ENCODE results near the gene EHBP1L1. TPM values are rescaled to one million over a fixed set of nuclear protein-coding genes. Genes with fewer than 3 reads are reported as not detected.

EHBP1L1 gene
- total RNA-seq, 2 donors from 2014 or later = 286 to 395 TPM

DNA sequence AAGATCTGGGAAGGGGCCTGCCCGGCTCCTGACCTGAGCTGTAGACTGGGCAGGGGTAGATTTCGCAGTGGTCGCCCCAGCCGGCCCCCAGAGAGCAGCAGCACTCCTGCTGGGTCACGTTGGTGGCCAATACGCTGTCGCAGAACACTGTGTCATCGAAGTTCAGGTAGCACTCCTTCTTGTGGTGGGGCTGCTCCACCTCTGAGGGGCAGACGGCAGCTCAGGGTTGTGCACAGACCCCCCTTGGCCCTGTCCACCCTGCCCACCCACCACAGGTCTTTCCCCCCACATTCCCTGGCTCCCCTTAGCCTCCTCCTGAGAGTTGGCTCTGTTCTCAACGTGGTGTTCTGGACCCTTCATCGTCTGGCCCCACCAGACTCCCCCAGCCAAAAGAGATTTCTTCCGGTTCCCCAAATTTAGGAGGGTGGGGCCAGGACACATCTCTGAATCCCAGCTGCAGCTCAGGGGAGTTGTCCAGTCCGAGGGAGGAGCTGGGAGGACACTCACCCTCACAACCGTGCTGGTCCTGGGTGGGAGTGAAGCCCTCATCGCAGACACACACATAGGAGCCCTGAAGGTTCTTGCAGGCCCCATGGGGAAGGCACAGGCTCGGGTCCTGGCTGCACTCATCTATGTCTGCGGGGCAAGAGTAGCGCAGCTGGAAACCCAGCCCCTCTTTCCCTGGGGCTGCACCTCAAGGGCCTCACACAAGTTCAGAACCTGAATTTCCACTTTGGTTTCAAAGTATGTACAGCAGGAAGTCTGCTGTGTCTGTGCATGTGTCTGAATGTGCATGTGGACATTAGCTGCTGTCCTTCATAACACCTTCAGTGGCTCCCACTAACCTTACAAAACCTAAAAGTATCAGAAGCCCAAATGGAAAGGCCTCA, 34.5 kb upstream of the EHBP1L1 start:
- Histone ChIP-seq H3K9me3 (no peaks in the 10 kb centered on the region), H3K27ac (peak overlapping the region; percentile 79), H3K27me3 (replicated peaks; ENCODE audit: insufficient read depth) (no peaks in the 10 kb centered on the region), H3K36me3 (peaks cover 38% of the 10 kb centered on the region), H3K4me3 (peak overlapping the region; percentile 71), H3K4me1 (ENCODE audit: control insufficient read depth in 1 of 2, low read depth in 2 of 2) (peaks cover 10 to 26% of the 10 kb centered on the region in 2 donors)
- DNase-seq (ENCODE audit: low spot score) = no peak
- TF ChIP-seq CTCF (IDR thresholded peaks at IDR 0.05) = no peak
- no peak for ATAC-seq (ENCODE audit: insufficient number of reproducible peaks, low FRiP score, low read depth)

DNA sequence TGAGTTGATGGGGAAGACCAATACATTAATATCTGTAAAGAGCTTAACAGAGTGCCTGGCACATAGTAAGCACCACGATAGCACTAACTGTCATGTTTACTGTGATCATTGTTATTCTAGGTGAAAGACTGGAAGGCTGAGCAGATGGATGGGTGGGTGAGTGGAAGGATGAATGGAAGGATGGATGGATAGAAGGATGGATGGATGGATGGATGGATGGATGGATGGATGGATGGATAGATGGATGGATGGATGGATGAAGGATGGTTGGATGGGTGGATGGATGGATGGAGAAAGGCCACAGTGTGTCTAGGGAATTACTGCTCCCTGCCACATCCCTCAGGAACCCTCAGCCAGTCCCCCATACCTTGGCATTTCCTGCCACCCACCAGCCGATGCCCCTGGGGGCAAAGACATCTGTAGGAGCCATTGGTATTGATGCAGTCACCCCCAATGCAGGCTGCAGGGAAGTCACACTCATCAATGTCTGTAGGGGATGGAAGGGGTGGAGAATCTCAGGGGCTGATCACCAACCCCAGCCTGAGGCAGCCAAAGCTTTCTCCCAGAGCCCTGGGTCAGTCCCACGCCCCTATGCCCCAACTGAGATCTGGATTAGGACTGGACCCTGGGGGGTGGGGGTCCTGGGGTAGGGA, 33.0 kb upstream of the EHBP1L1 start:
- Histone ChIP-seq H3K36me3 (peaks cover 46% of the 10 kb centered on the region), H3K4me3 (no peak overlapping the region), H3K9me3 (no peaks in the 10 kb centered on the region), H3K27ac (peak overlapping the region in 1 of 2 donors; percentile 22), H3K4me1 (ENCODE audit: control insufficient read depth in 1 of 2, low read depth in 2 of 2) (peaks cover 10 to 26% of the 10 kb centered on the region in 2 donors), H3K27me3 (replicated peaks; ENCODE audit: insufficient read depth) (no peaks in the 10 kb centered on the region)
- no peak for ATAC-seq (ENCODE audit: insufficient number of reproducible peaks, low FRiP score, low read depth)
- no peak for TF ChIP-seq CTCF (IDR thresholded peaks at IDR 0.05)
- DNase-seq (ENCODE audit: low spot score) = no peak

GRCh38 chr11:65545853-65546216, 30.0 kb upstream of the EHBP1L1 start:
- Histone ChIP-seq H3K27me3 (replicated peaks; ENCODE audit: insufficient read depth) (no peaks in the 10 kb centered on the region), H3K9me3 (no peaks in the 10 kb centered on the region), H3K4me1 (ENCODE audit: control insufficient read depth in 1 of 2, low read depth in 2 of 2) (peaks cover 8 to 13% of the 10 kb centered on the region in 2 donors), H3K27ac (no peak overlapping the region), H3K36me3 (peaks cover 47% of the 10 kb centered on the region), H3K4me3 (no peak overlapping the region)
- TF ChIP-seq CTCF (IDR thresholded peaks at IDR 0.05) = no peak
- no peak for ATAC-seq (ENCODE audit: insufficient number of reproducible peaks, low FRiP score, low read depth)
- no peak for DNase-seq (ENCODE audit: low spot score)

DNA sequence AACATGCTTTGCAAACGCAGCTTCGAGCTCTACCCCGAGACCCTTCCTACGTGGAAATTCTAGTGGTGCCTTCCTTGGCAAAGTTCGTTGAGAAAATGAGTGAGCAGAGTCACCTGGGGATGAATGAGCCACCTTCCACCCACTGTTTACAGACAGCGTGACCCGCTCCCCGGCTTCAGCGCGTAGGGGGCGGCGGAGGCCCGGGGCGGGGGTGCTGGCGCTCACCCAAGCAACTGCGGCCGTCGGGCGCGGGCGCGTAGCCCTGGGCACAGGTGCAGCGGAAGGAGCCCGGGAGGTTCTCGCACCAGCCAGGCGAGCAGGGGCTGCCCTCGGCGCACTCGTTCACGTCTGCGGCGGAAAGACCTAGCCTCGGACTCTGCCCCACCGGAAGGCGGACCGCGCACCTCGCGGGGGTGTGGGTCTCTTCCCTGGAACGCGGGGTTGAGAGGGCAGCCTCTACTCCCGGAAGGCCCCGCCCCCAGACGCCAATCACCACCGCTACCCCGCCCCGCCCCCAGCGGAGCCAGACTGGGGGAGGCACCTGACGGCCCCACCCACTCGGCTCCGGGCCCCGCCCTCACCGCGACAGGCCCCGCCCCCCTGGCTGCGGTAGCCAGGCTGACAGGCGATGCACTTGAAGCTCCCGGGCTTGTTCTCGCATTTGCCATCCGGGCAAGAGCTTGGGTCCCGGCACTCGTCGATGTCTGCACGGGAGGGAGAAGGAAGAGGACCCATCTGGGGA, 29.5 kb upstream of the EHBP1L1 start:
- Histone ChIP-seq H3K27me3 (replicated peaks; ENCODE audit: insufficient read depth) (no peaks in the 10 kb centered on the region), H3K4me3 (peak overlapping the region; percentile 50), H3K9me3 (no peaks in the 10 kb centered on the region), H3K36me3 (peaks cover 51% of the 10 kb centered on the region), H3K4me1 (ENCODE audit: control insufficient read depth in 1 of 2, low read depth in 2 of 2) (peaks cover 4 to 8% of the 10 kb centered on the region in 2 donors), H3K27ac (peak overlapping the region in 1 of 2 donors; percentile 12)
- no peak for ATAC-seq (ENCODE audit: insufficient number of reproducible peaks, low FRiP score, low read depth)
- TF ChIP-seq CTCF (IDR thresholded peaks at IDR 0.05) = no peak
- DNase-seq (ENCODE audit: low spot score) = no peak
